KG1 (cell line): ENCODE results near the gene ENTPD8.
"Not testable (repeated sequence)": the region's sequence is repeated elsewhere in the genome, so short reads cannot be mapped to it uniquely, and the experiment has no call there.

Experiments
- DNase-seq: peaks from one replicate; lab custom pipeline; 2025; lab: John Stamatoyannopoulos, UW

Gene ENTPD8

GRCh38 chr9:137394866-137395665 is 46.1 kb downstream of the ENTPD8 start:
- DNase-seq: no peak

- DNase-seq: no peak
These were observed 47.7 kb downstream of the ENTPD8 start for GRCh38 chr9:137393176-137394150.

- DNase-seq: no peak
These were observed 48.7 kb downstream of the ENTPD8 start for GRCh38 chr9:137392232-137393007.

- no peak for DNase-seq
These were observed 49.8 kb downstream of the ENTPD8 start for GRCh38 chr9:137391411-137391754.

- DNase-seq: no peak
These were observed 50.4 kb downstream of the ENTPD8 start for GRCh38 chr9:137390553-137391410.

- no peak for DNase-seq
These were observed 51.8 kb downstream of the ENTPD8 start for GRCh38 chr9:137389428-137389746.

GRCh38 chr9:137388589-137389427 is 52.3 kb downstream of the ENTPD8 start:
- no peak for DNase-seq

DNA sequence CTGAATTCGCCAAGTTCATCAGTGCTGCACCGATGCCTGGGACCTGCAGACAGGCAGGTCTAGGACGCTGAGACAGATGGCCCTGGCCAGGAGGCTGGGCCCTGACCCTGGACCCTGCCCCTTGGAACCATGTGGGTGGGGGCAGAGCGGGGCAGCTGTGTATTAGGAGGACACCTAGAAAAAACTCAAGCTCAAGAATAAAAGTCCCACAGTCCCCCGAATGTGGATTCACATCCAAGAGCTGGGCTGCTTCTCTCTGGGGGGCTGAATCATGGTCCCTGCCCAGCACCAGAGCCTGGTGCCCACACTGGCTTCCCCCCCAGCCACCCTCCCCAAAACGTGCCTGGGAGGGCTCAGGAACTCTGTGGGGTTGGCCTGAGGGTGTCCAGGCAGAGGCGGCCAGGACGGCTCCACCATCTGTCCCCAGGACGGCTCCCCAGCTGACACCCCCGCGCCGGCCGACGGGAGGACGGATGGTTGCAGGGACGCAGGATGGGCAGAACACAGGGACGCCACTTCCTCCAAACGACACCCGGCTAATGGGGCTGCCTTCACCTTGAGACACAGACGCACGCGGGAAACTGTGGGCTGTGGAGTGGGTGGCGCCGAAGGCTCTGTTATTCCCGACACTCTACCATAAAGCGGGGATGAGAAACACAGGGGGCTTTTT is 53.1 kb downstream of the ENTPD8 start:
- no peak for DNase-seq

DNA sequence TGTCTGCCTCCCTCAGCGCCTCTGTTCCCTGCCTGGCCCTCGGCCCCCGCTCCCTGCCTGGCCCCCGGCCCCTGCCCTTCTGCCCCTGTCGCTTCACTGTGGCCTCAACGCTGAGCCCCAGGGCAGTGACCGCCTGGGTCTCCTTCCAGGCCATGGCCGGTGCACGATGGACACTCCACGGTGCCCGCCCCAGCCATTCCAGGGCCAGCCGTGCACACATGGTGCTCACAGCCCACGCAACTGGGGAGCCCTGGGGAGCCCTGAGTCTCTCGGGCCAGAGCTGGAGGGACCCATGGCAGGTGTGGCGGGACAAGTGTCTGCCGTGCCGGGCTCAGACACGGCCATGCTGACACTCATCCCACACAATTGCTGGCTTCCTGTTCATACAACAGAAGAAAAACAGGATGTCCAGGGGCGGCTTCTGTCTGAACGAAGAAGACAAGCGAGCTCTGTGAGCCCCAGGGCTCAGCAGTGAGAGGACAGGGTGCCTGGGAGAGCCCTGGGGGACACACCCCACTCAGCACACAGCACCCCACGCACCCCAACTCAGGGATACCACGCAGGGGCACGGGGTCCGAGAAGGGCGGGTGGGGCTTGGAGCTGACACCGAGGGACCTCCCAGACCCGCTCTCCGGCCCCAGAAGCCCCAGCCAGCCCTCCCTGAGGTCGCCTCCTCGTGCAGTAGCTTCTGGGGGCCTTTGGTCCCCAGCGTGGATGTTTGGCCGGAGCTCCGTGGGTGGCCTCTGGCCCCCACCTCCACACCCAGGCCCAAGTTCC is 53.9 kb downstream of the ENTPD8 start:
- no peak for DNase-seq

- DNase-seq: not testable (repeated sequence)
These were observed 54.5 kb downstream of the ENTPD8 start for GRCh38 chr9:137386507-137387113.

DNA sequence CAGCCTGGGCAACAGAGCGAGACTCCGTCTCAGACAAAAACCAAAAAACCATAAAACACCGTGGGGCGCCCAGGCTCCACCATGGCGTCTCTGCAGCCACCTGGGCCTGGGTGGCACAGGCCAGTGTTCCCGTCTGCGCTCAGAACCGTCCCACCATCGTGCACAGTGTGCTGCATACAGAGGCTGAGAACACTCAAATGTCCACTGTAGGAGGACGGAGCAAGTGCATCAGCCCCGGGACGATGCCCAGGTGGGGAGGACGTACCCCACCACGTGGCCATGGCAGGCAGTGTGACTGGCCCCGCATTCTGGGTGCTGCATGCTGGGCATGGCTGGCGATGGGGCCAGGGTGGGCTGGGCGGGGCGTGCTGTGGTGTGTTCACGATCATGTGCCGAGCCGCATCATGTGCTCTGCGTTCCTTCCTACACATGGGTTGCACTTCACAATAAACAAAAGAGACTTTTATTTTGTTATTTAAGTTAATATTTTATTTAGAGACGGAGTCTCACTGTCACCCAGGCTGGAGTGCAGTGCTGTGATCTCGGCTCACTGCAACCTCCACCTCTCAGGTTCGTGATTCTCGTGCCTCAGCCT is 56.0 kb downstream of the ENTPD8 start:
- no peak for DNase-seq
